Heart left ventricle (tissue), 13 donors: ENCODE measurements around the gene DLG1.

Experiments used
- CTCF ChIP-seq, 12 donors: fragments of 200-600 bp; sonication (generic) in 4 of 12; IDR thresholded peaks; one replicate each; pipeline versions ENCODE4 v1.5.0 to v1.8.0; 2018 to 2022; ENCODE audit warnings: antibody characterized with exemption in 12 of 12, mild to moderate bottlenecking in 5 of 12
- POLR2A ChIP-seq, 2 donors: fragments of 450-650 bp; IDR thresholded peaks; one replicate each; pipeline ENCODE4 v1.6.1; 2017; ENCODE audit warnings: antibody characterized with exemption in 2 of 2, mild to moderate bottlenecking in 2 of 2, moderate library complexity in 2 of 2
- donor health status: ischemic (EF 13 %, LVEDD 7.1; RV severe dilation, severe dysfunction).
- donor health status: DM: no; HTN: yes; CAD: no.
- donor health status: DM: no; HTN: no; CAD: no.
- donor health status: ischemic (EF 25% LVEDD 6.9; RV normal size, moderate dysfunction).
- donor health status: ischemic (EF 25% LVEDD 5.7; RV mildly dilated, moderate dysfunction).
- donor health status: ischemic (EF 35%, LVEDD 5.7; RV mildly dilated, moderate dysfunction).
- donor health status: nonischemic (EF 11% LVEDD 7.7; RV severe dilation, severe dysfunction).
- donor health status: DM: yes; HTN: yes; CAD: no.
- donor health status: PGD.
- donor health status: ischemic (EF 29% LVEDD 5.4; RV normal size, mild dysfunction).
- donor health status: nonischemic (EF 23%, LVEDD 6.1; RV moderate dilation, normal function).

DNA sequence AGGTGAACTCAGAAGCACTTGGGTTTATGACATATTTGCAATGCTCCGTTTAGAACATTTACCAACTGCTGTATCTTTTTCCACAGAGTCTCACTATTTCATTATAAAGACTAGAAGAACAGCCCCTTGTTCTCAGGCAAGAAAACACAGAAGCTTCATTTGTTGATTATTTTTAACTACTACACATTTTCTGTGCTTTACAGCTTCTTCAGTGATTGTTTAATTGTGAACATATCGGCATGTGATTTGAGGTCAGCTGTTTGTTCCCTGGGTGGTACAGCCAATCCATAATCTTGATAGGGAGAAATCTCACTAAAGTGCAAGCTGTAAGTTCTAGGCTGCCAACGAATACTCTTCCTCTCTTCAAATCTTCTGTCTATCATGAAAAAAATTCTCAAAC is 31.0 kb upstream of the DLG1 start:
- TF ChIP-seq POLR2A (IDR thresholded peaks at IDR 0.05): no peak
- TF ChIP-seq CTCF (IDR thresholded peaks at IDR 0.05): no peak
